Epidermal melanocyte (primary cell): ENCODE results near the gene HERPUD1.

Source experiments
- DNase-seq: peaks from one replicate; pipeline ENCODE4 v3.0.0; 2011; ENCODE audit warnings: low spot score; ENCODE audit not compliant: insufficient read length

HERPUD1 gene

DNA sequence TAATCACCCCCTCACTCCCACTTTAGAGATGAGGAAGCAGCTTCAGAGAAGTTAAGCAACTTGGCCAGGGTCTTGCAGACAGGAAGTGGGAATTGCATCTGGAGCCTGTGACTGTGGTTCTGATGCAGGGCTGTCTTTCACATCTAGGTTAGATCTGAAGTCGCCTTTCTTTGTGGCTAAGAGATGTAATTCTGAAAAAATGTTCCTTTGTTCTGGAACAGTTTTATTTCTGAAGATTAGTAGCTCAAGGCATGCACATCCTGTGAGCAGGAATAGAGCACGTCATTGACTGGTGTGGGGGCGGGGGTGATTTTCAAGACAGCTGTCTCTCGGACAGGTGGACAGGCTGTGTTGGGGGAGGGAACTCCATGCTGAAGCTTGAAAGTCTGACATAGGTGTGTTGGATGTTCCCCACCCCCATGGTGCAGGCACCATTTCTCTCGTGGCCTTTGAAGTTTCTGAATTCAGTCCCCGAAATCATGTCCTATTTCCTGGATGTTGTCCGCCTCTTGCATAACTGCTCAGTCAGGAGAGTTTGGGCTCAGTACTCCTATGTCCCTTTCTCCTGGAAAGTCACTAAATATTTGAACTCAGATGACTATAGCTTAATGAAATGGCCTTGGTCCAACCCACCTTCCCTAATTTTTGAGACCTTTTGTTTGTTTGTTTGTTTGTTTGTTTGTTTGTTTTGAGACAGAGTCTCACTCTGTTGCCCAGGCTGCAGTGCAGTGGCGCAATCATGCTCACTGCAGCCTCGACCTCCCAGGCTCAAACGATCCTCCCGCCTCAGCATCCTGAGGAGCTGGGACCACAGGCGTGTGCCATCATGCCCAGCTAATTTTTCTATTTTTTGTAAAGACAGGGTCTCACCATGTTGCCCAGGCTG, 21.0 kb upstream of the HERPUD1 start:
- DNase-seq, result no peak

DNA sequence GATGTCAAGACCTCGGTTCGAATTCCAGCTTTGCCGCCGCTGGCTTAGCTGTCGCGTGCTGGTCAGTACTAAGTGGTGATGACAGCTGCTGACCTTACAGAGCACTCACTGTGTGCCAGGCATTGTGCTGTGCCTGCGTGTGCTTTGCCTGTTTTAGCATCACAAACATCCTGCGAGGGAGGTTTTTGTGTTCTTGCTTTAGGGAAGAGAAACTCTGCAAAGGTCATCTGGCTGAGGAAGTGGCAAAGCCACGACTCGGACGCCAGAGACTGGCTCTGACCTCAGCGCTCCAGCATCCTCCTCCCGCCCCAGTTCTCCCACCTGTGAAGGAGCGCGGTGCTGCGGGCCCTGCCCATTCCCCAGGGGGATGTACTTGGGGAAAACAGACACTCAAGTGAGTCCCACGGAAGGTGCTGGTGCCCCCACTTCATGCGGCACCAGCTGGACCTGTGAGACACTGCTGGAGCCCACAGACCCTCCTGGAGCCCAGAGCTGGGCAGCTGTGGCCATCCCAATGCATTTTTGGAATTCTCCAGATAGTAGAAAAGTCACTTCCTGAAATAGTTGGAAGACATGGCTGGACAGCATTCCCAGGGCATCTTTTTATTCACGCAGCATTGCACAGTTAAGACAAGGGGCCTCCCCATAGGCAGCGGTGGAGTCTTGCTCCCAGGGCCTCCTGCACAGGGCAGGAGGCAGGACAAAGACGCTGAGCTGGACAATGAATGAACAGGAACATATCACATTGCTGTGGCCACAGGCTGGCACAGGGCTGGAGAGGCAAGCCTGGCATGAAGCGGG, 20.0 kb upstream of the HERPUD1 start:
- DNase-seq, result no peak

DNA sequence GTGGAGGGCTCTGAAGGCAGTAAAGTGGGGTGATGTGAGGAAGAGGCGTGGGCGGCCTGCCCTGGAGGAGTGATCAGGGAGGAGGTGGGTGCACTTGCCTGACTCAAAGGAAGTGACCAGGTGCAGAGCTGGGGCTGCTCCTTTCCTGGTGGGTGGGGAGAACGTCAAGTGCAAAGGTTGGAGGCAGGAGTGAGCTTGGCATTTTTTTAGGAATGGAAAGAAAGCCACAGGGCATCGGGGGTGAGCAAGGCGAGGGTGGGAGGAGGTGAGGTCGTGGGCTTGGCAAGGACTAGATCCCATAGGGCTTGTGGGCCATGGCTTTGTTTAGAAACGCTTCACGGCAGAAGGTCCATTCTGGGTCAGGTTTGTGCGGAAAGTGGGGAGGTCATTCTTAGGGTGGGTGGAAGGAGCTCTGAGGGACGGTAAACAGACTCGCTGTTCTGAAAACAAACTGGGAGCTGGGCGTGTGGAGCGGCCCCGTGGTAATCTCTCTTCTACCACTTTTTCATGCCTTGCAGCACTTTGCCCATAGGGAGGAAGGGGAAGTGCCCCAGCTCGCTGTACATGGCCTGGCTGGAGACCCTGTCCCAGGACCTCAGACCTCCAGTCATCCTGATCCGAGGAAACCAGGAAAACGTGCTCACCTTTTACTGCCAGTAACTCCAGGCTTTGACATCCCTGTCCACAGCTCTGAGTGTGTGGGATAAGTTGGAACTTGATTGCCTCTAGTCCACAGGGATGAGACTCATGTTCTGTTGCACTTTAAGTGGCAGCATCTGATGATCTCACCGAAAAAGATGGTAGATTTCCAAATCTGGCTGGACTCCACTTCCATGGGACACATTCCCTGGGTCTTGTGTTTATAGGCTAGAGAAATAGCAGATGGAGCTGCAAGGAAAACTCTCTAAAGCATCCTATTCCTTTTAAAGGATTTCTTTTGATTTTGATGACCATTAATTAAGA, 18.9 kb upstream of the HERPUD1 start:
- DNase-seq, result no peak

DNA sequence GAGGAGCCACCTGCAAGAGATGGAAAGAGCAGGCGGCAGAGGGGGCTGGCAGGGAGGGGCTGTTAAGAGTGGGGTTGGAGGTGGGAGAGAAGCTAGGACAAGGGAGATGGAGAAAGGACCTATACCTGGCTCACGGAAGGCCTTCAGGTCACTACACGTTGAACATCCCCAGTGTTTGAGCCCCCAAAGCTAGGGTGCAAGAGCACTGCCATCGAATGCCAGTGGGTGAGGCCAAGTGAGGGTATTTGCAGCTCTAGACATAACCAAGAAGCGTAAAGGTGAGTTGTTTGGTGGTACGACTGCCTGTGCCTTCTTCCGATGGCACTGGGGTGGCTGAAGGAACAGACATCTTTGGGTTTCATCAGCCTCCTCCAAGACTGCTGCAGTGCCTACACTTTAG, 17.0 kb upstream of the HERPUD1 start:
- DNase-seq, result no peak

DNA sequence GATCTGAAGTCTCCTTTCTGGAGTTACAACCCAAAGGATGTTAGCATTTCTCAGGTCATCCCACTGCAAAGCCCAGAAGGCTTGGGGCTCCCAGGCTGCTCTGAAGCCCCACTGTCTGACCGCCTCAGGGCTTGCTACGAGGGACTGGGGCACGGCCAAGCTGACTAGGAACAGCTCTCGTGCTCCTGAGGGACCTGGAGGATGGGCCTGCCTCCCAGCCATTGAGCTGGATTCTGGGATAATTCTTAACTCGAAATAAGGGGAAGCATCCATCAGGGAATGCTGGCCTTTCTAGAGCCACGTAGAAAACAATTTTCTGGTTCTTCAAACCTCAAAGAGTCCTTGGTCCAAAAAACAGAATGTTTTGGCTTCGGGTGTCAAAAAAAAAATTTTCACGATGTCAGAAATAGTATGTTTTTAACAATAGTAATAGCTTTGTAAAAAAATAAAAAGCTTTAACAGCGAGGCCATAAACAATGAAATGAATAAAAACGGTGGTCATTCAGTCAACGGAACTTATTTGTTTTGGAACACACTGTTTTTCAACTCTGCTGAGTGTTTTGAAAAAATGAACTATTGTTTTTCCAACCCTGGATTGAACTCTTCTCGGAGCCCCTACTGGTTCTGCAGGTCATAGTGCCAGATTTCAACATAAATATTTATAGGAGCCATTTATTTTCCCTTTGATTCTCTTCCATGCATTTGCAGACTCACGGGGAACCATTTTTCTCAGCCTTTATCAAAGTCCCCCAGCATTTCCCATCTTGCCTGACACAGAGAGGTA, 16.4 kb upstream of the HERPUD1 start:
- no peak for DNase-seq

DNA sequence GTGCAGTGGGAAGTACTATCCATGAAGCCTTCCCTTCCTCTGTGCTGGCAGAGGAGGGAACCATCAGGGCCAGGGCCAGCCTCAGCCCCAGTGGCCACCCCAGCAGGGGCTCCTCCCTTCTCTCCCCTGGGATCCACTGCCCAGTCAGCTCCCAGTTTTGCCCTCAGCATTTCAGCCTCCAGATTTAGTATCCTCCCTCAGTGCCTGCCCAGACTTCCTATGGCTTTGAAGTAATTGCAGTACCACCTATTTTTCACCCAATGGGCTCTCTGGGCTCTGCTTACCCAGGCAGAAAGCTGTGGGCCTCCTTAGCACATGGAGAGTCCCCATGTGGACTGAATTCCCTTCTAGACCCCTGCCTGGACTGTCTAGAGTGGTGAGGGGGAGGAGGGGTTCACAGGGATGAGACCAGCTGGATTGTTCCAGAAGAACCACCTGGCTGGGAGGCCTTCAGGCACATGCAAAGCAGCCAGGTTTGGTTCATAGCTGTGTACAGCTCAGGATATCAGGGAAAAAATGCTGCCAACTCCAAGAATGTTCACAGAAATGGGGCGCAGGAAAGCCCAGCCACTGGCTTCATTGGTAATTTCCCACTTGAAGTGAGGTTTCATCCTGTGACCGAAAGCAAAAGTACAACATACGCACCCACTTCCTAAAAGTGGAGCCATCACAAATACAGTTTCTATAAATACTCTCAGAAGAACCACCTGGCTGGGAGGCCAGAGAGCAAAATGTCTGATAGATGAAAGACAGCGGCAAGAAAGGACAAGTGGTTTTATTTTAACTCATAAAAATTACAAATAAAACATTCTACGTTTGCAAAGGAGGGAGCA, 15.2 kb upstream of the HERPUD1 start:
- DNase-seq, result no peak

DNA sequence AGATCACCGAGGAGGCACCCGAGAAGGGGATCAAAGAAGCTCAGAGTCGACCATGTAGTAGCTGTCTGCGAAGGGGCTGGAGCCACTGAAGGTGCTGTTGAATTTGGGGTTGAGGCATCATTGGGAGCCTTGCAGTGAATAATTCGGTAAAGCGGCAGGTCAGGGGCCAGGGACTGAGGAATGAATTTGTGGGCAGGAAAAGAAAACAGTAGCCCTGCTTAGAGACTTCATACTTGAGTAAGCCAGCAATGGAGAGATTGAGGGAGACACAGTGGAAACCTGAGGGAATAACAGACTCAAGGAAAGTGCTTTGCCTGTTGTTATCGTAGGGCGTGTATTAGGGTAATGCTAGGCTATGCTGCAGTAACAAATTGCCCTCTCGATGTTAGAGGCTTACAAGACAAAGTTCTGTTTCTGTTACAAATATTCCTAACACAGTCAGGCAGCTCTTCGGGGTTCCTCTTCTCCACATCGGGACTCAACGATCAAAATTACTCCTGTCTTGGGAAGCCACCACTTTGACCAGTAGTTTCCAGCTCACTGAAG, 13.4 kb upstream of the HERPUD1 start:
- DNase-seq, result no peak

DNA sequence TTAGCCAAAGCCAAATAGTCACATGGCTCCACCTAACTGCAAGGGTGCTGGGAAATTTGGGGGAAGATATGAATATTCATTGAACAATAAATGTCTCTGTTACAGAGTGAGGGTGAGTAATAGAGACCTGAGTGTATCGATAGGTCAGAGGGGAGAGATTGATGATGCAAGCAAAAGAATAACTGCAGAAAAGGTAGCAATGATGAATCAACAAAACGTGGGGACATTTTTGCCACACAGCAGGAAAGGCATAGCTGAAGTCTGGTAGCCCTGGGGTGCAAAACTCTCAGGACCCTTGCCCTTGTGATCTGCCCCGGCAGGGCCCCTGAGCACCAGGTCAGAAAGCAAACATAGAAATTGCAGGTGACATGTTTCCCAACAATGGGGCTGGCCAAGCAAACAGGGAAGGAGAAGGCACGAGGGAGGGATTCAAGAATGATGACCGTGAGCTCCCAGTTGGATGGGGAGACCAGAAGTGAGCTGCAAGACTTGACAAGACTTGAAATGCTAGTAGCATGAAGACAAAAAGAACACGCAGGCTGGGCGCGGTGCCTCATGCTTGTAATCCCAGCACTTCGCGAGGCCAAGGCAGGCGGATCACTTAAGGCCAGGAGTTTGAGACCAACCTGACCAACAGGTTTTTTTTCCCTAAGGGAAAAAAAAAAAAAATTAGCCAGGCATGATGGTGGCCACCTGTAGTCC, 12.7 kb upstream of the HERPUD1 start:
- no peak for DNase-seq

DNA sequence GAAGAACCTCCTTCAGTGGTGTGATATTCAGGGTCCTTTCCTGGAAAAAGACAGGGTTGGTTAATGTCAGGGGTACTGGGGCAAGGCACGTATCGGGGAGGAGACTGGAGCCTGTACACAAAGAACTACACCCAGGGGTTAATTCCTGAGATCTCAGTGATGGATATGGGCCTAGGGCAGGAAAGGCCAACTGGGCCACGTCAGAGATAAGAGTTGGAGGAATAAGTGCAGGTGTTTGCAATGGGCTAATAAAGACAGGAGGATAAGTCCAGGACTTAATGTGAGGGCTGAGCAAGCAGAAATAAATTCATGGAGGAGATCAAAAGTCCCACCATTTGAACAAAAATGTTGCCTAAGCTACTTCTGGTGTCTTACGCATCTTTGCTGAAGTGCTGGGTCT, 10.4 kb upstream of the HERPUD1 start:
- no peak for DNase-seq

DNA sequence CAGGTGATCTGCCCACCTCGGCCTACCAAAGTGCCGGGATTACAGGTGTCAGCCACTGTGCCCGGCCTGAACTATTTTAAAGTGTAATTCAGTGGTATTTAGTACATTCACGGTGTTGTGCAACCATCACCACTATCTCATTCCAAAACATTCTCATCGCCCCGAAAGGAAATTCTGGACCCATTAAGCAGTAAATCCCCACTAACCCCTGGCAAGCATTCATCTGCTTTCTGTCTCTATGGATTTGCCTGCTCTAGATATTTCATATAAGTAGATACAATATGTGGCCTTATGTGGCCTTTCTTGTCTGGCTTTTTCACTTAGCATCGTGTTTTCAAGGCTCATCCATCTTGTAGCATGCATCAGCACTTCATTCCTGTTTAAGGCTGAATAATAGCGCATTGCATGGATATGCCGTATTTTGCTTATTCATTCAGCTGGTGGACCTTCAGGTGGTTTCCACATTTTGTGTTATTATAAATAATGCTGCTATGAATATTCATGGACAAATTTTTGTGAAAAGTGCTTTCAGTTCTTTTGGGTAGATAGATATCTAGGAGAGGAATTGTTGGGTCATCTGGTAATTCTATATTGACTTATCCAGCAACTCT, 8.4 kb upstream of the HERPUD1 start:
- no peak for DNase-seq

DNA sequence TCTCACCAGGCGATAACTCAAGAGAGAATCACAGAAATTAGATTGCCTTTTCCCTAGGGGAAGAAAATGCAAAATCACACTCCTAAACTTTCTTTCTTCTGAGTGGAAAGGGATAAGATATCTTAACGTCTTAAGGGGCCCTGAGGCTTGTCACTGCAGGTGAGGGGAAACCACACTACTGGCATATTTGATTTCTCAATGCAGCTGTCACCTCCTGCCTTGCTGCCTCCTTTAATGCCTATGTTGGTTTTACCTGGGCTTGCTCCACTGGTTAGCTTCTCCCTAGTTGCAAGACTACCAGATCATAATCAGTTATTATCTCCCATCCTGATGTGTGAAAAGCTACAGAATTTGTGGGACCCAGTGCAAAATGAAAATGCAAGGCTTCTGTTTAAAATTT, 4.5 kb upstream of the HERPUD1 start:
- no peak for DNase-seq

DNA sequence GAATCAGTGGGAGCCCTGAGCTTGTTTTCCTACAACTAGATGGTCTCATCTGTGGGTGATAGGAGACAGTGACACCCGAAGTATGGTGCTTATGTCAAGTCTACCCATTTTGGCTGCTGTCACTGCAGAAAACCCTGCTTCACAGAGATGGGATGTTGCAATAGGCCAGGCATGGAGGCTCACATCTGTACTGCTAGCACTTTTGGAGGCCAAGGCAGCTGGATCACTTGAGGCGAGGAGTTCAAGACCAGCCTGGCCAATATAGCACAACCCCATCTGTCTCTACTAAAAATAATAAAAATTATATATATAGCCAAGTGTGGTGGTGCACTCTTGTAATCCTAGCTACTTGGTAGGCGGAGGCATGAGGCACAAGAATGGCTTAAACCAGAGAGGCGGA, 2.3 kb upstream of the HERPUD1 start:
- DNase-seq, result no peak

DNA sequence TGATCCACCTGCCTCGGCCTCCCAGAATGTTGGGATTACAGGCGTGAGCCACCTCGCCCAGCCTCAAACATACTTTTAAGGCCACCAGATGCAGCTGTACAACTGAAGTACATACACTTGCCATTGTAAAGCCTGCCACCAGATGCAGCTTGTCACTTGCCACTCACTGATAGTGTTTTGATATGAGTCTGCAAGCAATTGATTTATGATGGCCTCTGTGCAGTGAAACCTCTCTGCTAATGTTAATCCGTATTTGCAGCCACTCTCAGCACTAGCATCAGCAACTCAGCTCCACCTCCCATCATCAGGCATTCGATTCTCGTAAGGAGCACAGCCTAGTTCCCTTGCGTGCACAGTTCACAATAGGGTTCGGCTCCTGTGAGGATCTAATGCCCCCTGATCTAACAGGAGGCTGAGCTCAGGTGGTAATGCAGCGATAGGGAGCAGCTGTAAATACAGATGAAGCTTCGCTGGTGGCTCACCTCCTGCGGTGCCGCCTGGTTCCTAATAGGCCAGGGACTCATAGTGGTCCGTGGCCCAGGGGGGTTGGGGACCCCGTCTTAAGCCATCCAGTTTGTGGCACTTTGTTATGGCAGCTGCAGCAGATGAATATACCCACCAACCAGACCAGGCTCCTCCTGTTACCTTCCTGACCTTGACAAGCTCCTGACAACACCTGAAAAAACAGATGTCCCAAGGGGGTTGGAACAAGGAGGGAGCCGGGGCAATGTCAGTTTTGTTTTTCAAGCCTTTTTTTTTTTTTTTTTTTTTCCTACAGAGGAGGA, 1.3 kb upstream of the HERPUD1 start:
- DNase-seq, result no peak

DNA sequence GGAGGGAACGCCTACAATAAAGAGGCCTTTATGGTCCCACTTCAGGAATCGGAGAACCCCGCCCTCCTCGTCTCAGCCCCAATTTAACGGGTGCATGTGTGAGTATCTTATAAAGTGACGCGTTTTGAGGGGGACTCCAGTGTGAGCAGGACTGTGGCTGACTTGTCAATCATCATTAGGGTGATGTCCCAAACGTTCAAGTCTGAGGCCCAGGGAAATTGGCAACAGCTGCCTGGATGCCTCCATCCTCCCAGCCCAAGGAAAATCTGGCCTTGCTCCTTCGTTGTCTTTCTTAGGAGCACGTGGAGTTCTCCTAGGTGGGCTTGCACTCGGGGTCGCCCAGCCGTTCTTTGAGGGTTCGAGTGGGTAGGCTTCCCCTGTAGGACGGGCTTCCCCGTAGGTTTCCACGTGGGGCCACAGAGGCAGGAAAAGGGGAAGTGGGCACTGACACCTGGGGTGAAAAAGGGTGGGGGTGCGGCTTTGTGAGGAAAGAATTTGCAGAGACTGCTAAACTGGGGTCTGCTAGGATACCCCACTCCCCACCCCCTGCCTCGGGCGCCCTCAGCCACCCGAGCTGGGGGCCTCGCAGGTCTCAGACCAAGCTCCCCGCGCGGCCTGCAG, 561 bp upstream of the HERPUD1 start:
- no peak for DNase-seq

DNA sequence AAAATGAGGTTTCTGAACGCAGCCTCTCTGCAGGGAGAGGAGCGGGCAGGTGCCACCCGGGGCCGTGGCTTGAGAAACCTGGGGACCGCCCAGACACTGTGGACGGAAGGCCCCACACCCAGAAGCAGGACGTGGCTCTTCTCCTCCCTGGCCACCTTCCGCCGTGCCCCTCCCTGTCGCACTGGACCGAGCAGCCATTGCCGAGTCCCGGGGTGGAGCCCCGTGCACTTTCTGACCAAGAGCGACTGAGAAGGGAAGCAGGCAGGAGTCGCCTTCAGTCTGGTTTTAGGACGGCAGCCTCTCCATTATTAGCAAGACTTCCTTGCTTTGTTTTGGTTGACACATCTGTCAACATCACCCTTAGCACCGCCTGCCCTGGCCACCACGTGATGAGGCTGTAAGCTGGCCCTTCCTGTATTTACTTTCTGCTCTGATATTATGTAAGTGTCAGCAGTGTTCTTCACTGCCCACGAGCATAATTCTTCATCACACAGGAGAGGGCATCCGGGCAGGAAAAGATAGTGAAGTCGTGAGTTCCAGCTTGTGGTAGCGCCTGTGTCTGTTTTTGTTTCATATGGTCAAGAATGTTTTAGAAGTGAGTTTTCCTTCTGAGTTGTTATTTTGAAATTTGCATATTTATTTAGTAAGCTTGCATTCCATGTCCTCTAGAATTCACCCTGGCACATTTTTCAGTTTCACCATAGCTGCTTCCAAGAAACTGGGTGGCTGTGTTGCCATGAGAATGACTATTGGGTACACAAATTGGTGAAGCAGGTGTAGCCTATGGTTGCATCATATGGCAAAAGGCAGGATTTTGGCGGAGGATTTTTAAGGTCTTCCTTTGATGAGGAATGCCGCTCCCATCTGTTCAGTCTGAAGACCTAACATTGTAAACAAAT, 1.0 kb downstream of the HERPUD1 start:
- peak; percentile 62 for DNase-seq
